ENCODE results near the gene TBC1D1. TPM values are rescaled to one million over a fixed set of nuclear protein-coding genes. Genes with fewer than 3 reads are reported as not detected.

Gene TBC1D1
- total and polyA plus RNA-seq, 2 of the 8 experiments (the other 6 are each of a cell fraction or from before 2014, with no cell fraction given): 96.9 to 162 TPM

DNA sequence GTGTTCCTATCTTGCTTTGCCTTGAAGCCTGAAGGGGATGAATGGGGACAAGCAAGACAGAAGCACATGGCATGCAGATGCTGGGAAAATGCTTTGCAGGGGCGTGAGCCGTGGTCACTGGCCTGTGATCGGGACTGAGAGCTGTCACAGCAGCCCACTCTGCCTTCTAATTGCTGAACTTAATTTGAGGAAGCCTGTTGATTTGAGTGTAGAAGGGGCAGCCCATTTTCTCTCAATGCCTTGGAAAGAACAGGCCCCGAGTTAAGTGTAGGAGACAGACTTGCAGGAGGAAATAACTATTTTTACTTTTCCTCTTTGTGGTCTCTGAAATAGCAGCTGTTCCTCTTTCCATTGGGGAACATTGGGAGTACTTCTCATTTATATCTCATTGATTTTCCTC lies 26.1 kb upstream of the TBC1D1 start (continued):
- TF ChIP-seq RAD21 (IDR thresholded peaks at IDR 0.05 in 1 of 2, conservative IDR thresholded peaks at IDR 0.05 in 1 of 2; ENCODE audit: low read depth in 2 of 2, low read length in 2 of 2) (no peak), TEAD4 (IDR thresholded peaks at IDR 0.05; ENCODE audit: low read depth, low read length) (no peak)
